K562 (cell line): ENCODE data around the gene NAV2. TPM values are rescaled to one million over a fixed set of nuclear protein-coding genes. Genes with fewer than 3 reads are reported as not detected.

ENCODE experiments used
- ATAC-seq: fragments of 200-7000 bp; cut with Tn5 transposase; 3 replicates; pipeline ENCODE4 v1.9.1; 2020; ENCODE audit warnings: moderate library complexity
- BruUV-seq: library from RNA; stranded (reverse); fragments of 400-500 nt; replicated peaks from 2 replicates; lab custom pipeline; 2021; lab: Mats Ljungman, UMichigan
- CTCF ChIA-PET: fragments of 300-600 bp; formaldehyde crosslinking; extraction: SDS; loops from one replicate; lab custom pipeline; 2021; ENCODE audit warnings: low intra/inter-chr PET ratio; lab: Yijun Ruan, JAX
- POLR2A ChIA-PET: fragments of 300-600, 350-650 bp; sonication (Branson Sonifier 250); formaldehyde crosslinking; extraction: SDS; loops from one replicate; lab custom pipeline; 2021; ENCODE audit warnings: antibody characterized with exemption, inconsistent platforms; lab: Yijun Ruan, JAX
- DNase-seq, 4 experiments: peaks; one replicate each; pipeline versions ENCODE4 v3.0.0 to v3.0.0-alpha.2; 2011 to 2018; ENCODE audit warnings: low spot score in 3 of 4, mixed read lengths in 3 of 4; ENCODE audit errors: extremely low read depth in 1 of 4
- FAIRE-seq: peaks from 2 replicates; lab custom pipeline; 2011; peaks lifted over from hg19 to GRCh38; lab: Jason Lieb, UNC
- H2AFZ ChIP-seq: 2 replicates; pipeline ENCODE4 v1.6.0; 2011; ENCODE audit warnings: low read depth, low read length, control low read depth, inconsistent platforms
- H3K27ac ChIP-seq: fragments of 200-600 bp; 3 replicates; pipeline ENCODE4 v1.8.0; 2011; ENCODE audit warnings: low read depth, mild to moderate bottlenecking, control low read depth, inconsistent platforms, low read length, moderate library complexity, mixed read lengths; ENCODE audit errors: extremely low read depth
- H3K27me3 ChIP-seq, 2 experiments: fragments of 300-600 bp in 1 of 2; 2 replicates in 1 of 2; 3 replicates in 1 of 2; pipeline versions ENCODE4 v1.6.0 to v1.8.0; 2011; ENCODE audit warnings: inconsistent platforms in 2 of 2, low read length in 2 of 2, mild to moderate bottlenecking in 1 of 2, mixed read lengths in 1 of 2, moderate library complexity in 1 of 2; ENCODE audit not compliant: control insufficient read depth in 2 of 2, insufficient read depth in 2 of 2
- H3K36me3 ChIP-seq: fragments of 300-600 bp; 3 replicates; pipeline ENCODE4 v1.8.0; 2011; ENCODE audit warnings: mild to moderate bottlenecking, low read length, inconsistent platforms; ENCODE audit not compliant: control insufficient read depth, insufficient read depth
- H3K4me1 ChIP-seq, 2 experiments: fragments of 200-600 bp in 1 of 2; replicated peaks in 1 of 2; 2 replicates in 1 of 2; 3 replicates in 1 of 2; pipeline versions ENCODE4 v1.5.1 to v1.8.0; 2011; ENCODE audit warnings: inconsistent platforms in 2 of 2, low read length in 2 of 2, mild to moderate bottlenecking in 1 of 2, mixed read lengths in 1 of 2, moderate library complexity in 1 of 2; ENCODE audit not compliant: control insufficient read depth in 2 of 2, insufficient read depth in 2 of 2
- H3K4me2 ChIP-seq: 2 replicates; pipeline ENCODE4 v1.6.1; 2011; ENCODE audit warnings: low read length, control low read depth, inconsistent platforms, mixed read lengths; ENCODE audit not compliant: insufficient read depth
- H3K4me3 ChIP-seq: fragments of 200-600 bp; sonication (generic), shearing (Covaris generic); 2 replicates; pipeline ENCODE4 v1.5.1; 2016; ENCODE audit warnings: control low read depth, inconsistent platforms
- H3K79me2 ChIP-seq: fragments of 200-600 bp; 3 replicates; pipeline ENCODE4 v1.8.0; 2011; ENCODE audit warnings: low read length, inconsistent platforms; ENCODE audit not compliant: control insufficient read depth, insufficient read depth
- H3K9ac ChIP-seq, 2 experiments: 2 replicates each; pipeline versions ENCODE4 v1.6.0 to v1.6.1; 2011; ENCODE audit warnings: low read depth in 2 of 2, low read length in 2 of 2, control low read depth in 1 of 2, inconsistent platforms in 1 of 2, mild to moderate bottlenecking in 1 of 2, mixed read lengths in 1 of 2; ENCODE audit not compliant: insufficient read depth in 1 of 2
- H3K9me1 ChIP-seq: one replicate; pipeline ENCODE4 v1.6.0; 2011; ENCODE audit warnings: inconsistent platforms, mild to moderate bottlenecking, low read length, moderate library complexity; ENCODE audit not compliant: control insufficient read depth, insufficient read depth
- H3K9me3 ChIP-seq: replicated peaks from 2 replicates; pipeline ENCODE4 v1.5.1; 2011; ENCODE audit warnings: low read depth, low read length, inconsistent platforms; ENCODE audit not compliant: control insufficient read depth, insufficient read depth
- H4K20me1 ChIP-seq: replicated peaks from 2 replicates; pipeline ENCODE4 v1.6.1; 2011; ENCODE audit warnings: low read length, inconsistent platforms, mixed read lengths; ENCODE audit not compliant: control insufficient read depth, insufficient read depth
- BCOR ChIP-seq: fragments of 450-650 bp; IDR thresholded peaks from 2 replicates; pipeline ENCODE4 v1.6.1; 2016
- MAZ ChIP-seq, 2 experiments: fragments of 450-650 bp in 1 of 2; sonication (generic) in 1 of 2; formaldehyde crosslinking; IDR thresholded peaks in 1 of 2; conservative IDR thresholded peaks in 1 of 2; 2 replicates each; pipeline versions ENCODE4 v1.4.0 to v1.5.0; 2020; ENCODE audit warnings: mild to moderate bottlenecking in 1 of 2, missing genetic modification reagents in 1 of 2
- ZKSCAN1 ChIP-seq: fragments of 150-350 bp; IDR thresholded peaks from 2 replicates; pipeline ENCODE4 v1.6.1; 2016; ENCODE audit warnings: low read depth, low read length
- ZNF146 ChIP-seq: IDR thresholded peaks from one replicate; pipeline ENCODE4 v1.6.1; 2018; ENCODE audit warnings: missing compliant biosample characterization; ENCODE audit not compliant: unreplicated experiment
- WGBS: fragments of 100-300 bp; shearing (Covaris generic); methylation state at CpG from one replicate; pipeline ENCODE4 v1.1.6; 2016; ENCODE audit warnings: low coverage, mixed read lengths; ENCODE audit not compliant: insufficient coverage; ENCODE audit errors: missing lambda C conversion rate; 5-methylcytosine and 5-hydroxymethylcytosine counted together
- in situ Hi-C: fragments of 300-500 bp; cut with MboI; formaldehyde crosslinking; loops from 4 replicates; pipeline ENCODE4 v1.15.0; 2018; ENCODE audit warnings: inconsistent platforms, mixed read lengths
- intact Hi-C: fragments of 100-400 bp; cut with micrococcal nuclease; formaldehyde crosslinking; loops from 2 replicates; pipeline ENCODE4 v1.14.2; 2022
- polyA plus RNA-seq, 8 experiments: library from polyadenylated mRNA; depleted of rRNA in 4 of 8; stranded (reverse) in 5 of 8; unstranded in 3 of 8; fragments of >200 nt; fragmentation: Nextera tagmentation in 2 of 8; fragmentation: Illumina TruSeq in 1 of 8; extraction: Ambion mirVana in 2 of 8; extraction: Trizol in 1 of 8; gene quantifications; 2 replicates each; pipeline versions ENCODE4 v1.2.1 to v1.2.3, GENCODE V29; 2011 to 2014; ENCODE audit warnings: inconsistent platforms in 1 of 8, missing spikeins in 1 of 8
- total RNA-seq, 7 experiments: library from RNA; depleted of rRNA in 6 of 7; stranded (reverse); fragments of >200 nt in 6 of 7; fragmentation: Illumina TruSeq in 2 of 7; extraction: Trizol in 2 of 7; gene quantifications; 2 replicates each; pipeline versions ENCODE4 v1.2.1 to v1.2.3, GENCODE V29; 2011 to 2021; ENCODE audit warnings: low replicate concordance in 1 of 7
- TF ChIP-seq, protein P1 (sequence below): sonication (generic); formaldehyde crosslinking; IDR thresholded peaks from 2 replicates; pipeline ENCODE4 v1.8.0; 2022; ENCODE audit warnings: mild to moderate bottlenecking, missing genetic modification reagents

The NAV2 gene
- total and polyA plus RNA-seq, 9 of the 15 experiments (the other 6 are each of a cell fraction or from before 2014, with no cell fraction given), result 0.03 to 0.35 (median 0.05) TPM

DNA sequence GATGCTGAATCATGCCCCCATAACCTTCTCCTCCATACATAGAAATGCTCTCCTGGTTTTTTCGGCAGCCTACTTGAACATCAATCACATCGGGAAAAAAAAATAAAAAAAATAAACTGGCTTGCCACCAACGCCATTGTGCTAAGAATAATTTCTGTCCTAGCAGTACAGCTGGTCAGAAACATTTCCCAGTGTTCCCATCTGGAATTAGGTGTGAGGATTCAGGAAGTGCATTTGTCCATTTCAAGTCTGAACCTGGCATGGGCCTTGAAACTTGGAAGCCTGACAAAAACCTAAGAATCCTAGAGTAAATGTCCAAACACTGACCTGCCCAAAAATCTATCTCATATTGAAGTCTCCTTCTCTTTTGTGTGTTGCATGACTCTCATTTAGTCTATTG lies 16.6 kb upstream of the NAV2 start (continued):
- TF ChIP-seq, protein P1, sequence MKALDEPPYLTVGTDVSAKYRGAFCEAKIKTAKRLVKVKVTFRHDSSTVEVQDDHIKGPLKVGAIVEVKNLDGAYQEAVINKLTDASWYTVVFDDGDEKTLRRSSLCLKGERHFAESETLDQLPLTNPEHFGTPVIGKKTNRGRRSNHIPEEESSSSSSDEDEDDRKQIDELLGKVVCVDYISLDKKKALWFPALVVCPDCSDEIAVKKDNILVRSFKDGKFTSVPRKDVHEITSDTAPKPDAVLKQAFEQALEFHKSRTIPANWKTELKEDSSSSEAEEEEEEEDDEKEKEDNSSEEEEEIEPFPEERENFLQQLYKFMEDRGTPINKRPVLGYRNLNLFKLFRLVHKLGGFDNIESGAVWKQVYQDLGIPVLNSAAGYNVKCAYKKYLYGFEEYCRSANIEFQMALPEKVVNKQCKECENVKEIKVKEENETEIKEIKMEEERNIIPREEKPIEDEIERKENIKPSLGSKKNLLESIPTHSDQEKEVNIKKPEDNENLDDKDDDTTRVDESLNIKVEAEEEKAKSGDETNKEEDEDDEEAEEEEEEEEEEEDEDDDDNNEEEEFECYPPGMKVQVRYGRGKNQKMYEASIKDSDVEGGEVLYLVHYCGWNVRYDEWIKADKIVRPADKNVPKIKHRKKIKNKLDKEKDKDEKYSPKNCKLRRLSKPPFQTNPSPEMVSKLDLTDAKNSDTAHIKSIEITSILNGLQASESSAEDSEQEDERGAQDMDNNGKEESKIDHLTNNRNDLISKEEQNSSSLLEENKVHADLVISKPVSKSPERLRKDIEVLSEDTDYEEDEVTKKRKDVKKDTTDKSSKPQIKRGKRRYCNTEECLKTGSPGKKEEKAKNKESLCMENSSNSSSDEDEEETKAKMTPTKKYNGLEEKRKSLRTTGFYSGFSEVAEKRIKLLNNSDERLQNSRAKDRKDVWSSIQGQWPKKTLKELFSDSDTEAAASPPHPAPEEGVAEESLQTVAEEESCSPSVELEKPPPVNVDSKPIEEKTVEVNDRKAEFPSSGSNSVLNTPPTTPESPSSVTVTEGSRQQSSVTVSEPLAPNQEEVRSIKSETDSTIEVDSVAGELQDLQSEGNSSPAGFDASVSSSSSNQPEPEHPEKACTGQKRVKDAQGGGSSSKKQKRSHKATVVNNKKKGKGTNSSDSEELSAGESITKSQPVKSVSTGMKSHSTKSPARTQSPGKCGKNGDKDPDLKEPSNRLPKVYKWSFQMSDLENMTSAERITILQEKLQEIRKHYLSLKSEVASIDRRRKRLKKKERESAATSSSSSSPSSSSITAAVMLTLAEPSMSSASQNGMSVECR (CRISPR knock-in tag), result no peak
- TF ChIP-seq BCOR (no peak), MAZ (CRISPR knock-in tag; conservative IDR thresholded peaks at IDR 0.05 in 1 of 2, IDR thresholded peaks at IDR 0.05 in 1 of 2) (no peak)
- TF ChIP-seq, all 486 proteins: peak for 0

DNA sequence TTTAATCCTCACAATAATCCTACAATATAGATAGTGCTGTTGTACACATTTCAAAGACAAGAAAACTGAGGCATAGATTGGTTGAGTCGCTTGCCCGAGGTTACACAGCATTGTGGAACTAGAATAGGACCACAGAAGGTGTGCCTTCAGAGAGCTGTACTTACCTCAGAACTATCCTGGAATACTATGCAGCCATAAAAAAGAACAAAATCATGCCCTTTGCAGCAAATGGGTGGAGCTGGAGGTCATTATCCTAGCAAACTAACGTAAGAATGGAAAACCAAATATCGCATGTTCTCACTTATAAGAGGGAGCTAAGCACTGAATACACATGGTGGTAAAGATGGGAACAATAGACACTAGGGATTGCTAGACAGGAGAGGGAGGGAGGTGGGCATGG lies 15.7 kb upstream of the NAV2 start:
- intact Hi-C loops, result no loop called here
- no peak overlapping the region for H3K9ac ChIP-seq
- no peak for DNase-seq
- no peaks in the 10 kb centered on the region for H3K9me1 ChIP-seq
- H3K4me3 ChIP-seq, result no peak overlapping the region
- H3K27ac ChIP-seq, result no peak overlapping the region
- no peaks in the 10 kb centered on the region for H3K36me3 ChIP-seq
- BruUV-seq, result no TSS peak
- no peak overlapping the region for H2AFZ ChIP-seq
- H3K4me1 ChIP-seq, result no peaks in the 10 kb centered on the region
- WGBS, result 0% methylated on average over 4 of the region's 4 CpGs
- H4K20me1 ChIP-seq, result no peaks in the 10 kb centered on the region
- CTCF ChIA-PET, result no interaction called here
- TF ChIP-seq ZNF146 (CRISPR knock-in tag), result peak; percentile 57
- TF ChIP-seq ZKSCAN1, result no peak
- in situ Hi-C loops, result no loop called here
- POLR2A ChIA-PET, result no interaction called here
- ATAC-seq, result no peak
- H3K9me3 ChIP-seq, result no peaks in the 10 kb centered on the region
- FAIRE-seq, result no peak
- no peaks in the 10 kb centered on the region for H3K79me2 ChIP-seq
- no peak overlapping the region for H3K4me2 ChIP-seq
- peaks cover 0 to 10% of the 10 kb centered on the region in 2 experiments; a peak in 2 of 5 replicates for H3K27me3 ChIP-seq
